Measurements from ENCODE around the gene LRRFIP1.

The LRRFIP1 gene

DNA sequence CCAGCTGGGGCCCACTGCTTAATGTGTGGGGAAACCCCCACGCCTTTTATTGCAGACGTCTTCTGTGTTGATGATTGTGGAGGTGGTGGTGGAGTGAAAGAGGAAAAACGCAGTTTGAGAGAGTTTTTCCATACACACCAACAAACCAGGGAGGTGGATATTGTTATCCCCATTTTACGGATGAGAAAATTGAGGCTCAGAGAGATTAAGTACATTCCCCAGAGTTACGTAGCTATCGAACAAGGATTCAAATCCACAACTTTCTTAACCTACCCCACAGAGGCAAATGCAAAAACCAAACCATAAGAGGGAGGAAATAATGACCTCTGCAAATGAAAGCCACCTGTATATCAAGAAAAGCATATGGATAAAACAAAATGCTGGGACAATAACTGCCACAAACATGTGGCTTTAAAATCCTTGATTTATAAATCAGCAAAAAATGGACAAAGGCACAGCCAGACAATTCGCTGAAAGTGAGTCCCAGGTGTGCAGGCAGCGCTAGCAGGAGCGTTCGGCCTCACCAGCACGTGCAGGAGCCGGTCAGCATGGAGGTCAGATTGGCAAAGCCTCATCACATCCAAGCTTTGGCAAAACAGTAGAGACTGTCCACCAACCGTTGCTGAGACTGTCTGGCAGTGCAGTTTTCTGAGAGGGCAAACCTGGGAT lies 24.2 kb upstream of the LRRFIP1 start:
- ATAC-seq (ENCODE audit: insufficient read depth, low read depth) (no peak), DNase-seq (no peak)
- H3K9ac ChIP-seq (ENCODE audit: low read depth, low read length): no peak overlapping the region
- no peaks in the 10 kb centered on the region for H3K79me2 ChIP-seq (ENCODE audit: insufficient read depth, low read length)
- H3K4me2 ChIP-seq (ENCODE audit: insufficient read depth, low read length): no peak overlapping the region
- H4K20me1 ChIP-seq (ENCODE audit: insufficient read depth, low read length): no peaks in the 10 kb centered on the region; the same call in 1 of the 2 replicates
- no peaks in the 10 kb centered on the region for H3K9me3 ChIP-seq (ENCODE audit: insufficient read depth, low read length, severe bottlenecking)
- TF ChIP-seq, protein P1, sequence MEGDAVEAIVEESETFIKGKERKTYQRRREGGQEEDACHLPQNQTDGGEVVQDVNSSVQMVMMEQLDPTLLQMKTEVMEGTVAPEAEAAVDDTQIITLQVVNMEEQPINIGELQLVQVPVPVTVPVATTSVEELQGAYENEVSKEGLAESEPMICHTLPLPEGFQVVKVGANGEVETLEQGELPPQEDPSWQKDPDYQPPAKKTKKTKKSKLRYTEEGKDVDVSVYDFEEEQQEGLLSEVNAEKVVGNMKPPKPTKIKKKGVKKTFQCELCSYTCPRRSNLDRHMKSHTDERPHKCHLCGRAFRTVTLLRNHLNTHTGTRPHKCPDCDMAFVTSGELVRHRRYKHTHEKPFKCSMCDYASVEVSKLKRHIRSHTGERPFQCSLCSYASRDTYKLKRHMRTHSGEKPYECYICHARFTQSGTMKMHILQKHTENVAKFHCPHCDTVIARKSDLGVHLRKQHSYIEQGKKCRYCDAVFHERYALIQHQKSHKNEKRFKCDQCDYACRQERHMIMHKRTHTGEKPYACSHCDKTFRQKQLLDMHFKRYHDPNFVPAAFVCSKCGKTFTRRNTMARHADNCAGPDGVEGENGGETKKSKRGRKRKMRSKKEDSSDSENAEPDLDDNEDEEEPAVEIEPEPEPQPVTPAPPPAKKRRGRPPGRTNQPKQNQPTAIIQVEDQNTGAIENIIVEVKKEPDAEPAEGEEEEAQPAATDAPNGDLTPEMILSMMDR (IDR thresholded peaks at IDR 0.05; ENCODE audit: borderline replicate concordance, extremely low read depth, low read length, poor library complexity, severe bottlenecking): no peak
- no peak for TF ChIP-seq EZH2 (IDR thresholded peaks at IDR 0.05; ENCODE audit: borderline replicate concordance, low read depth, low read length, severe bottlenecking)
- no peaks in the 10 kb centered on the region for H3K36me3 ChIP-seq (ENCODE audit: insufficient read depth, low read length)
- H3K27ac ChIP-seq (ENCODE audit: low read length): no peak overlapping the region
- H3K27me3 ChIP-seq (ENCODE audit: insufficient read depth, low read length, poor library complexity): peaks cover 7% of the 10 kb centered on the region
- H3K4me1 ChIP-seq (ENCODE audit: insufficient read depth, low read length): no peaks in the 10 kb centered on the region
- no peak overlapping the region for H3K4me3 ChIP-seq (ENCODE audit: low read depth in 1 of 2, low read length in 2 of 2)
- no peak overlapping the region for H2AFZ ChIP-seq (ENCODE audit: low read depth, low read length)

DNA sequence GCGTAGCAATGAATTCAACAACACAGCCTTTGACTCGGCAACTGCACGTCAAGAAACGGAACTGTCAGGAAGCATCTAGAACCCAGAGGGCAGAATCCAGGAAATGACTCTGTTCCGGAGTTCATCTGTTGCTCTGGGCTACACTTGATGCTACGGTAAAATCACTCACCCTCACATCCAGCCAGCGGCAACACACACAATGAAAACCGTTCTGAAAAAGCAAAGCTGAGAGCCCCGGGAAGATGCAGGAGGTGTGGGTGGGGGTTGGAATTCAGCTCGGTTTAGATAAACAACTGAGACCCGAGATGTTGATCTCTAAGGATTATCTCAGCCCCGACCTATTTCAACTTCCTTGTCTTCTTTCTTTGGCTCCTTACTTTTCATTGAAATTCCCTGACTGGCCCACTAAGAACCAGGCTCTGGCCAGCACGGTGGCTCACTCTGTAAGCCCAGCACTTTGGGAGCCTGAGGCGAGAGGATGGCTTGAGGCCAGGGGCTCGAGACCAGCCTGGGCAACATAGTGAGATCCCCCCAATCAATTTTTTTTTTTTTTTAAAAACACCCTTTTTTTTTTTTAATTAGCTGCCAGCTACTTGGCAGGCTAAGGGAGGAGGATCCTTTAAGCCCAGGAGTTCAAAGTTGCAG lies 23.5 kb upstream of the LRRFIP1 start:
- Histone ChIP-seq H4K20me1 (ENCODE audit: insufficient read depth, low read length) (no peaks in the 10 kb centered on the region; the same call in 1 of the 2 replicates), H3K27ac (ENCODE audit: low read length) (no peak overlapping the region), H3K27me3 (ENCODE audit: insufficient read depth, low read length, poor library complexity) (peaks cover 7% of the 10 kb centered on the region), H3K79me2 (ENCODE audit: insufficient read depth, low read length) (no peaks in the 10 kb centered on the region), H3K4me3 (ENCODE audit: low read depth in 1 of 2, low read length in 2 of 2) (no peak overlapping the region), H3K36me3 (ENCODE audit: insufficient read depth, low read length) (no peaks in the 10 kb centered on the region), H3K9me3 (ENCODE audit: insufficient read depth, low read length, severe bottlenecking) (no peaks in the 10 kb centered on the region), H3K4me1 (ENCODE audit: insufficient read depth, low read length) (no peaks in the 10 kb centered on the region), H3K9ac (ENCODE audit: low read depth, low read length) (no peak overlapping the region), H2AFZ (ENCODE audit: low read depth, low read length) (no peak overlapping the region), H3K4me2 (ENCODE audit: insufficient read depth, low read length) (no peak overlapping the region)
- no peak for TF ChIP-seq EZH2 (IDR thresholded peaks at IDR 0.05; ENCODE audit: borderline replicate concordance, low read depth, low read length, severe bottlenecking)
- TF ChIP-seq, protein P1 (IDR thresholded peaks at IDR 0.05; ENCODE audit: borderline replicate concordance, extremely low read depth, low read length, poor library complexity, severe bottlenecking): no peak
- no peak for DNase-seq
- no peak for ATAC-seq (ENCODE audit: insufficient read depth, low read depth)

DNA sequence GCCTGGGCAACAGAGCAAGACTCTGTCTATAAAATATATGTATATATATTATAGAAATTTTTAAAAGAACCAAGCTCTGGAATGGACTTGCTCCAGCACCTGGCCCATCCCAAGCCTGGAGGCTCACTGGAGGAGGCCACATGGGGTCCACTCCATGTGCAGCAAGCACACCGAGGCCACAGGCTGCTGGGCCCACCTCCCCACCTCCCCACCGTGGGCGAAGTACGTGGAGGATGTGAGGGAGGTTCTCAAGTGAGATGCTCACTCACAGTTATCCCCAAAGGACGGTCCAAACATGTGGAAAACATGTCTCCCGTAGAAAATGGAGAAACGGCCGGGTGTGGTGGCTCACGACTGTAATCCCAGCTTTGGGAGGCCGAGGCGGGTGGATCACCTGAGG lies 23.0 kb upstream of the LRRFIP1 start:
- no peak for ATAC-seq (ENCODE audit: insufficient read depth, low read depth)
- Histone ChIP-seq H3K27me3 (ENCODE audit: insufficient read depth, low read length, poor library complexity) (peaks cover 7% of the 10 kb centered on the region), H3K79me2 (ENCODE audit: insufficient read depth, low read length) (no peaks in the 10 kb centered on the region), H3K9ac (ENCODE audit: low read depth, low read length) (no peak overlapping the region), H3K4me2 (ENCODE audit: insufficient read depth, low read length) (no peak overlapping the region), H3K36me3 (ENCODE audit: insufficient read depth, low read length) (no peaks in the 10 kb centered on the region), H3K4me3 (ENCODE audit: low read depth in 1 of 2, low read length in 2 of 2) (no peak overlapping the region), H4K20me1 (ENCODE audit: insufficient read depth, low read length) (no peaks in the 10 kb centered on the region; the same call in 1 of the 2 replicates), H3K27ac (ENCODE audit: low read length) (no peak overlapping the region), H3K4me1 (ENCODE audit: insufficient read depth, low read length) (no peaks in the 10 kb centered on the region), H2AFZ (ENCODE audit: low read depth, low read length) (no peak overlapping the region), H3K9me3 (ENCODE audit: insufficient read depth, low read length, severe bottlenecking) (no peaks in the 10 kb centered on the region)
- DNase-seq: no peak
- TF ChIP-seq EZH2 (IDR thresholded peaks at IDR 0.05; ENCODE audit: borderline replicate concordance, low read depth, low read length, severe bottlenecking): no peak
- TF ChIP-seq, protein P1 (IDR thresholded peaks at IDR 0.05; ENCODE audit: borderline replicate concordance, extremely low read depth, low read length, poor library complexity, severe bottlenecking): no peak
